Lower leg skin (tissue), 4 donors: ENCODE data around the gene PPP1R13B. TPM values are rescaled to one million over a fixed set of nuclear protein-coding genes. Genes with fewer than 3 reads are reported as not detected.

ENCODE experiments used
- DNase-seq, 2 donors: peaks; one replicate each; pipeline ENCODE4 v3.0.0-alpha.2; 2019; ENCODE audit warnings: low spot score in 2 of 2
- H3K4me3 ChIP-seq: fragments of 200-600 bp; sonication (generic); 2 replicates; pipeline ENCODE4 v1.5.1; 2017; ENCODE audit warnings: mild to moderate bottlenecking, low read depth; ENCODE audit not compliant: poor library complexity, severe bottlenecking
- CTCF ChIP-seq, 3 donors: fragments of 450-650 bp; IDR thresholded peaks; one replicate each; pipeline ENCODE4 v1.5.1; 2016; ENCODE audit warnings: antibody characterized with exemption in 3 of 3, mild to moderate bottlenecking in 3 of 3, moderate library complexity in 2 of 3
- POLR2A ChIP-seq, 2 donors: fragments of 450-650 bp; IDR thresholded peaks; one replicate each; pipeline ENCODE4 v1.6.1; 2016 to 2017; ENCODE audit warnings: antibody characterized with exemption in 2 of 2, mild to moderate bottlenecking in 1 of 2, moderate library complexity in 1 of 2
- whole genome bisulfite sequencing, 2 donors: methylation state at CpG; one replicate each; pipeline ENCODE4 v1.1.5; 2018; 5-methylcytosine and 5-hydroxymethylcytosine counted together
- intact Hi-C: fragments of 100-400 bp; cut with DNase I; formaldehyde crosslinking; loops from one replicate; pipeline ENCODE4 v1.15.0; 2023; ENCODE audit warnings: low total_unique reads
- total RNA-seq, 4 donors: library from RNA; depleted of rRNA; stranded (reverse); fragments of >200 nt; gene quantifications; one replicate each; pipeline ENCODE4 v1.1.0, GENCODE V29; 2016

PPP1R13B gene
- total RNA-seq, 4 donors from 2014 or later, result 28.9 to 55.8 (median 41.5) TPM

- WGBS, 2 donors, result 42 to 51% methylated on average over 9 of the region's 9 CpGs
- intact Hi-C loops, result no loop called here
- TF ChIP-seq CTCF (IDR thresholded peaks at IDR 0.05) (no peak), POLR2A (IDR thresholded peaks at IDR 0.05) (no peak)
- no peak for DNase-seq
- H3K4me3 ChIP-seq, result no peak overlapping the region
Observed at GRCh38 chr14:103828315-103828967, 18.9 kb downstream of the PPP1R13B start.

GRCh38 chr14:103825101-103825500 is 22.3 kb downstream of the PPP1R13B start:
- no peak for DNase-seq
- intact Hi-C loops, result no loop called here
- no peak overlapping the region for H3K4me3 ChIP-seq
- TF ChIP-seq POLR2A (IDR thresholded peaks at IDR 0.05), result no peak
- no peak for TF ChIP-seq CTCF (IDR thresholded peaks at IDR 0.05)
- WGBS, 2 donors, result 70 to 77% methylated on average over 3 of the region's 3 CpGs

- H3K4me3 ChIP-seq, result no peak overlapping the region
- TF ChIP-seq CTCF (IDR thresholded peaks at IDR 0.05), result no peak
- TF ChIP-seq POLR2A (IDR thresholded peaks at IDR 0.05), result no peak
- DNase-seq, result no peak
- intact Hi-C loops, result loop anchor here (5.0 kb wide), 1 partner anchor 396 kb away; no protein-coding TSS in a partner anchor
- 64 to 65% methylated on average over 1 of the region's 1 CpG for WGBS, 2 donors
Observed at GRCh38 chr14:103820908-103821307, 26.5 kb downstream of the PPP1R13B start.

GRCh38 chr14:103820382-103820781 is 27.0 kb downstream of the PPP1R13B start:
- WGBS, 2 donors, result 50 to 58% methylated on average over 2 of the region's 2 CpGs
- intact Hi-C loops, result loop anchor here (5.0 kb wide), 1 partner anchor 397 kb away; no protein-coding TSS in a partner anchor
- DNase-seq, result no peak
- H3K4me3 ChIP-seq, result no peak overlapping the region
- TF ChIP-seq CTCF (IDR thresholded peaks at IDR 0.05) (no peak), POLR2A (IDR thresholded peaks at IDR 0.05) (no peak)

GRCh38 chr14:103819503-103820307 is 27.7 kb downstream of the PPP1R13B start:
- 24 to 25% methylated on average over 7 of the region's 7 CpGs for WGBS, 2 donors
- TF ChIP-seq POLR2A (IDR thresholded peaks at IDR 0.05) (no peak), CTCF (IDR thresholded peaks at IDR 0.05) (no peak)
- intact Hi-C loops, result loop anchor here (5.0 to 10.0 kb wide), 2 partner anchors 95 to 398 kb away; no protein-coding TSS in a partner anchor
- H3K4me3 ChIP-seq, result no peak overlapping the region
- DNase-seq, result no peak
